DND-41 (cell line): ENCODE measurements around the gene WDR70.

ENCODE experiments used
- CTCF ChIP-seq: IDR thresholded peaks from 2 replicates; pipeline ENCODE4 v1.5.1; 2012; ENCODE audit warnings: borderline replicate concordance, low read length, moderate library complexity, mild to moderate bottlenecking; ENCODE audit not compliant: poor library complexity, severe bottlenecking; ENCODE audit errors: extremely low read depth
- EZH2 ChIP-seq: IDR thresholded peaks from 3 replicates; pipeline ENCODE4 v1.6.1; 2012; ENCODE audit warnings: borderline replicate concordance, low read depth, mild to moderate bottlenecking, moderate library complexity, low read length, inconsistent platforms; ENCODE audit not compliant: severe bottlenecking

- TF ChIP-seq CTCF (no peak), EZH2 (no peak)
Observed at GRCh38 chr5:37637165-37637845, 258.2 kb downstream of the WDR70 start.
